AG09309 (cell line): Measurements from ENCODE around the gene PRKAR1B.

Source experiments
- DNase-seq: peaks from one replicate; pipeline ENCODE4 v3.0.0-alpha.2; 2010; ENCODE audit warnings: low read depth
- H3K4me3 ChIP-seq: 2 replicates; pipeline ENCODE4 v1.5.1; 2011; ENCODE audit warnings: mild to moderate bottlenecking, low read depth, low read length, moderate library complexity; ENCODE audit not compliant: control insufficient read depth
- TF ChIP-seq, protein P1 (sequence below): IDR thresholded peaks from 2 replicates; pipeline ENCODE4 v1.5.1; 2011; ENCODE audit warnings: mild to moderate bottlenecking, low read depth, low read length, inconsistent platforms; ENCODE audit not compliant: insufficient read depth, control insufficient read depth; ENCODE audit errors: missing control alignments

PRKAR1B gene

GRCh38 chr7:767580-767940, 40.5 kb upstream of the PRKAR1B start:
- no peak overlapping the region for H3K4me3 ChIP-seq
- DNase-seq: no peak
- TF ChIP-seq, protein P1, sequence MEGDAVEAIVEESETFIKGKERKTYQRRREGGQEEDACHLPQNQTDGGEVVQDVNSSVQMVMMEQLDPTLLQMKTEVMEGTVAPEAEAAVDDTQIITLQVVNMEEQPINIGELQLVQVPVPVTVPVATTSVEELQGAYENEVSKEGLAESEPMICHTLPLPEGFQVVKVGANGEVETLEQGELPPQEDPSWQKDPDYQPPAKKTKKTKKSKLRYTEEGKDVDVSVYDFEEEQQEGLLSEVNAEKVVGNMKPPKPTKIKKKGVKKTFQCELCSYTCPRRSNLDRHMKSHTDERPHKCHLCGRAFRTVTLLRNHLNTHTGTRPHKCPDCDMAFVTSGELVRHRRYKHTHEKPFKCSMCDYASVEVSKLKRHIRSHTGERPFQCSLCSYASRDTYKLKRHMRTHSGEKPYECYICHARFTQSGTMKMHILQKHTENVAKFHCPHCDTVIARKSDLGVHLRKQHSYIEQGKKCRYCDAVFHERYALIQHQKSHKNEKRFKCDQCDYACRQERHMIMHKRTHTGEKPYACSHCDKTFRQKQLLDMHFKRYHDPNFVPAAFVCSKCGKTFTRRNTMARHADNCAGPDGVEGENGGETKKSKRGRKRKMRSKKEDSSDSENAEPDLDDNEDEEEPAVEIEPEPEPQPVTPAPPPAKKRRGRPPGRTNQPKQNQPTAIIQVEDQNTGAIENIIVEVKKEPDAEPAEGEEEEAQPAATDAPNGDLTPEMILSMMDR: no peak

- TF ChIP-seq, protein P1: no peak
These were observed 38.3 kb upstream of the PRKAR1B start for GRCh38 chr7:765383-765782.

GRCh38 chr7:763762-764161, 36.7 kb upstream of the PRKAR1B start:
- TF ChIP-seq, protein P1: no peak
- H3K4me3 ChIP-seq: no peak overlapping the region
- DNase-seq: no peak

More at GRCh38 chr7:765383-765782, 38.3 kb upstream of the PRKAR1B start:
- DNase-seq: no peak
- H3K4me3 ChIP-seq: no peak overlapping the region

DNA sequence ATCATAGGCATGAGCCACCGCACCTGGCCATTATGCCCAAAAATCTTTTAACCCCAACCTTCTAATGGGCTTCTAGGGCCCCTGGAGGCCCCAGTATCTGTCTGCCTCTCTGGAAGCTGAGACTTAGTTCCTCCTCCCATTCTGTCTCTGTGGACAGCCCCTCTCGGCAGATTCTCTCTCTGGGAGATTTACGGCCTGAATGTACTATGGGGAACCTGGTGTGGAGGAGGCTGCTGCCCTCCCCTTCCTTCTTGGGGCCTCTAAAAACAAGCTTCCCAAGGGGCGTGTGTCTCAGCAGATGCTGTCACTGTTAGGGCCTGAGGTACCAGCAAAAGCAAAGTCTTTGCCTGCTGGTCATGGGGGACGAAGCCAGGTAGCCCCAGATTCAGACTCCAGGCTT, 35.8 kb upstream of the PRKAR1B start:
- DNase-seq: no peak
- H3K4me3 ChIP-seq: no peak overlapping the region
- TF ChIP-seq, protein P1: no peak

- no peak for DNase-seq
- TF ChIP-seq, protein P1: no peak
These were observed 34.5 kb upstream of the PRKAR1B start for GRCh38 chr7:761631-762030.

GRCh38 chr7:761101-761500, 34.0 kb upstream of the PRKAR1B start:
- no peak overlapping the region for H3K4me3 ChIP-seq
- TF ChIP-seq, protein P1: no peak
- no peak for DNase-seq

More at GRCh38 chr7:761631-762030, 34.5 kb upstream of the PRKAR1B start:
- no peak overlapping the region for H3K4me3 ChIP-seq

DNA sequence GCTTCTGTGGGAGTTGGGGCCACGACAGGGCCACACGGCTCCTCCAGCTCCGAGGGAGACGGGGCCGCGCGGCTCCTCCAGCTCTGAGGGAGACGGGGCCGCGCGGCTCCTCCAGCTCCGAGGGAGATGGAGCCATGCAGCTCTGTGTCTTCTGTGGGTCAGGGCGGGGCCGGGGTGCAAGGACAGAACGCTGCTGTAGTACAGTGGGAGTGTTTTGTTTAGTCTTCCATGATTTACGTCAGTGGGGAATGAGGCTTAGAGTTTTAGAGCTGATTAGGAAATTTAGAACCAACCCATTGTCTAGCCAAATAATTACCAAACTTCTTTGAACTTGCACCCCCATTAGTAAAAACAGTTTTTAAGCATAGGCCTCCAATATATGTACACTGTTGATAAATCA, 32.9 kb upstream of the PRKAR1B start:
- DNase-seq: no peak
- H3K4me3 ChIP-seq: no peak overlapping the region
- TF ChIP-seq, protein P1: no peak
